Measurements from ENCODE around the gene EXOSC9. TPM values are rescaled to one million over a fixed set of nuclear protein-coding genes. Genes with fewer than 3 reads are reported as not detected.

Gene EXOSC9
- total RNA-seq, 1 experiment from 2014 or later, result 29.9 TPM

DNA sequence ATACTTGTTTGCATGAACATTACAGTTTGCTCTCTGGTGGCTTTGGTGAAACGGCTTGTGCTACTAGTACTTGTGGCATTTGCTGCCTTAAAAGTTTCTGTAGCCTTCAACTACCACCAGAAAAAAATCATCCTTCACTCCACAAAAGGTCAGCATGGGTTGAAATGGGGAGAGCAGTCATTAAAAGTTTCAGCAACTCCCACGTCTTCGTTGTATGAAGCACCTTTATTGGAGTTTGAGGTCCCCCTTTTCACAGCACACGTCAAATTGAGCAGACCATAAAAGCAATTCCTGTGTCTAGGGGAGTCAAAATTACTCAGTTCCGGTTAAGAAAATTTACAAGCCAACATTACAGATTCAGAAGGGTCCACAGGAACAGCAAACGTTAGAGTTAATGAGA is 45.5 kb downstream of the EXOSC9 start:
- ChIA-PET POLR2A (ENCODE audit: unreplicated experiment) (no interaction called here), CTCF (no interaction called here)
- TF ChIP-seq, protein P1, sequence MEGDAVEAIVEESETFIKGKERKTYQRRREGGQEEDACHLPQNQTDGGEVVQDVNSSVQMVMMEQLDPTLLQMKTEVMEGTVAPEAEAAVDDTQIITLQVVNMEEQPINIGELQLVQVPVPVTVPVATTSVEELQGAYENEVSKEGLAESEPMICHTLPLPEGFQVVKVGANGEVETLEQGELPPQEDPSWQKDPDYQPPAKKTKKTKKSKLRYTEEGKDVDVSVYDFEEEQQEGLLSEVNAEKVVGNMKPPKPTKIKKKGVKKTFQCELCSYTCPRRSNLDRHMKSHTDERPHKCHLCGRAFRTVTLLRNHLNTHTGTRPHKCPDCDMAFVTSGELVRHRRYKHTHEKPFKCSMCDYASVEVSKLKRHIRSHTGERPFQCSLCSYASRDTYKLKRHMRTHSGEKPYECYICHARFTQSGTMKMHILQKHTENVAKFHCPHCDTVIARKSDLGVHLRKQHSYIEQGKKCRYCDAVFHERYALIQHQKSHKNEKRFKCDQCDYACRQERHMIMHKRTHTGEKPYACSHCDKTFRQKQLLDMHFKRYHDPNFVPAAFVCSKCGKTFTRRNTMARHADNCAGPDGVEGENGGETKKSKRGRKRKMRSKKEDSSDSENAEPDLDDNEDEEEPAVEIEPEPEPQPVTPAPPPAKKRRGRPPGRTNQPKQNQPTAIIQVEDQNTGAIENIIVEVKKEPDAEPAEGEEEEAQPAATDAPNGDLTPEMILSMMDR (conservative IDR thresholded peaks at IDR 0.05), result no peak
- no peak for TF ChIP-seq EZH2 (IDR thresholded peaks at IDR 0.05; ENCODE audit: low read depth)
- Histone ChIP-seq H3K4me2 (no peak overlapping the region), H3K27me3 (ENCODE audit: insufficient read depth, low read depth) (no peaks in the 10 kb centered on the region), H2AFZ (no peak overlapping the region), H4K20me1 (ENCODE audit: insufficient read depth) (no peaks in the 10 kb centered on the region), H3F3A (ENCODE audit: insufficient read depth, low read depth) (no peaks in the 10 kb centered on the region), H3K9me2 (ENCODE audit: insufficient read depth) (no peaks in the 10 kb centered on the region), H3K9me3 (ENCODE audit: insufficient read depth, low read depth) (no peaks in the 10 kb centered on the region), H3K36me3 (ENCODE audit: low read depth) (0 out of 2 replicates have a peak, but pooled peaks cover 12% of the 10 kb centered on the region), H3K4me3 (no peak overlapping the region), H3K79me2 (ENCODE audit: low read depth) (no peaks in the 10 kb centered on the region), H3K4me1 (replicated peaks; ENCODE audit: insufficient read depth) (no peaks in the 10 kb centered on the region), H3K27ac (no peak overlapping the region)
- BruUV-seq (replicated peaks), result no TSS peak
- intact Hi-C loops (cut with micrococcal nuclease; ENCODE audit: unreplicated experiment), result no loop called here
- no peak for DNase-seq

DNA sequence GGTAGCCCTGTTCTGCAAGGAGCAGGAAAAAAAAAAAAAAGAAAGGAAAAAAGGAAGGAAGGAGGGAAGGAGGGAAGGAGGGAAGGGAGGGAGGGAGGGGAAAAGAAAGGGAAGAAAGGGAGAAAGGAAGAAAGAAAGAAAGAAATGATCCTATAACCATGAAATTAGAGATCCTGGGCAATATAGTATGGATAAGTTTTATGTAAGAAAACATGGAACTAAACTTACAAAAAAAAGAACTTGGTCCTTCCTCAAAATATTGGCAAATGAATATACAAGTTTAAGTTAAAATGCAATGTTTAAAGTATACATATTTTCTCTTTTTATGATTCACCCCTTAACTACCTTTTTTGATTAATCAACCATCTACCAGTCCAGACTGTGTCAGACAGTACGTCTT is 50.2 kb downstream of the EXOSC9 start:
- Histone ChIP-seq H3K36me3 (ENCODE audit: low read depth) (no peaks in the 10 kb centered on the region), H3F3A (ENCODE audit: insufficient read depth, low read depth) (peaks cover 4% of the 10 kb centered on the region; the same call in 1 of the 2 replicates), H3K9me3 (ENCODE audit: insufficient read depth, low read depth) (no peaks in the 10 kb centered on the region), H3K9me2 (ENCODE audit: insufficient read depth) (no peaks in the 10 kb centered on the region), H4K20me1 (ENCODE audit: insufficient read depth) (no peaks in the 10 kb centered on the region), H2AFZ (no peak overlapping the region), H3K4me1 (replicated peaks; ENCODE audit: insufficient read depth) (no peaks in the 10 kb centered on the region), H3K27ac (no peak overlapping the region), H3K27me3 (ENCODE audit: insufficient read depth, low read depth) (no peaks in the 10 kb centered on the region), H3K4me2 (no peak overlapping the region), H3K4me3 (no peak overlapping the region), H3K79me2 (ENCODE audit: low read depth) (no peaks in the 10 kb centered on the region)
- no TSS peak for BruUV-seq (replicated peaks)
- no peak for DNase-seq
- intact Hi-C loops (cut with micrococcal nuclease; ENCODE audit: unreplicated experiment), result no loop called here
- CTCF ChIA-PET, result no interaction called here
- TF ChIP-seq, protein P1 (conservative IDR thresholded peaks at IDR 0.05), result no peak
- TF ChIP-seq EZH2 (IDR thresholded peaks at IDR 0.05; ENCODE audit: low read depth), result no peak
- POLR2A ChIA-PET (ENCODE audit: unreplicated experiment), result no interaction called here

DNA sequence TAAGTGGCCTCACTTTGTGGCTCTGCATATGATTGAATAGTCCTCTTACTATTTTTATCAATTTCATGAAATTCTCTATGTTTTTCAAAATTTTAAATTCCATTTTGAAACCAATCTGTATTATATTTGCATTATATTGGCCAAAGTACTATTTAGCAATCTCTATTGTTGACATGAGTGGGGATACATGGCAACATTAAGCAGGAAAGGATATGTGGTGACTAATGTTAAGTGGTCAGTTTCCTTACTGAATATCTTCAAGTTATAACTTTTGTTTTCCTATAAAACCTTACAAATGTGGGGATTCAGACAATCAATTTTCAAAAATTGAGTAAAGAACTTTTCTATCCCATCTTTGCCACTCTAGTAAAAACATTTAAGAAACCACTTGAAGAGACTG is 59.0 kb downstream of the EXOSC9 start:
- intact Hi-C loops (cut with micrococcal nuclease; ENCODE audit: unreplicated experiment), result no loop called here
- no TSS peak for BruUV-seq (replicated peaks)
- CTCF ChIA-PET, result no interaction called here

More for the DNA sequence above, 59.0 kb downstream of the EXOSC9 start:
- Histone ChIP-seq H3K9me3 (ENCODE audit: insufficient read depth, low read depth) (no peaks in the 10 kb centered on the region), H3K27me3 (ENCODE audit: insufficient read depth, low read depth) (no peaks in the 10 kb centered on the region), H3K4me1 (replicated peaks; ENCODE audit: insufficient read depth) (no peaks in the 10 kb centered on the region), H3K79me2 (ENCODE audit: low read depth) (no peaks in the 10 kb centered on the region), H2AFZ (no peak overlapping the region), H3K9me2 (ENCODE audit: insufficient read depth) (no peaks in the 10 kb centered on the region), H3F3A (ENCODE audit: insufficient read depth, low read depth) (peaks cover 4% of the 10 kb centered on the region; the same call in 1 of the 2 replicates), H3K36me3 (ENCODE audit: low read depth) (peaks cover 3% of the 10 kb centered on the region; the same call in 1 of the 2 replicates), H3K4me3 (no peak overlapping the region), H3K4me2 (no peak overlapping the region), H3K27ac (no peak overlapping the region), H4K20me1 (ENCODE audit: insufficient read depth) (no peaks in the 10 kb centered on the region)
- TF ChIP-seq, protein P1 (conservative IDR thresholded peaks at IDR 0.05), result no peak
- TF ChIP-seq EZH2 (IDR thresholded peaks at IDR 0.05; ENCODE audit: low read depth), result no peak
- POLR2A ChIA-PET (ENCODE audit: unreplicated experiment), result no interaction called here
- DNase-seq, result no peak
